ENCODE results near the gene MEIKIN.

- TF ChIP-seq CTCF (optimal IDR thresholded peaks at IDR 0.05 in 1 of 3, IDR thresholded peaks at IDR 0.05 in 1 of 3, conservative IDR thresholded peaks at IDR 0.05 in 1 of 3; ENCODE audit: extremely low read depth in 1 of 3, insufficient read depth in 2 of 3, low read length in 3 of 3) (no peak), EZH2 (IDR thresholded peaks at IDR 0.05; ENCODE audit: low read length) (no peak)
Measured at GRCh38 chr5:131879705-131880104, 65.8 kb downstream of the MEIKIN start.

All from keratinocyte (primary cell).